SK-N-SH (cell line): ENCODE measurements around the gene PIKFYVE. TPM values are rescaled to one million over a fixed set of nuclear protein-coding genes. Genes with fewer than 3 reads are reported as not detected.

ENCODE experiments used
- CTCF ChIA-PET: fragments of 300-600, 350-600 bp; formaldehyde crosslinking; extraction: SDS; loops from one replicate; lab custom pipeline; 2021; lab: Yijun Ruan, JAX
- POLR2A ChIA-PET: fragments of 350-600 bp; sonication (Branson Sonifier 250); formaldehyde crosslinking; extraction: SDS; loops from one replicate; lab custom pipeline; 2020; ENCODE audit warnings: antibody characterized with exemption, inconsistent platforms; lab: Yijun Ruan, JAX
- DNase-seq: peaks from one replicate; pipeline ENCODE4 v3.0.0; 2012
- H2AFZ ChIP-seq: fragments of 200-600 bp; sonication (generic); 2 replicates; pipeline ENCODE4 v1.8.1; 2016; ENCODE audit warnings: antibody characterized with exemption, mild to moderate bottlenecking, low read depth
- H3F3A ChIP-seq: fragments of 200-600 bp; sonication (generic); replicated peaks from 2 replicates; pipeline ENCODE3; 2016; ENCODE audit warnings: antibody characterized with exemption, mild to moderate bottlenecking; ENCODE audit not compliant: insufficient read depth
- H3K27ac ChIP-seq, 2 experiments: fragments of 200-500 bp in 1 of 2; fragments of 200-600 bp in 1 of 2; sonication (Bioruptor generic) in 1 of 2; sonication (generic), shearing (Covaris generic) in 1 of 2; 2 replicates each; pipeline versions ENCODE4 v1.5.1 to v1.6.1; 2014 to 2016; ENCODE audit warnings: low read depth in 2 of 2, inconsistent platforms in 1 of 2, low read length in 1 of 2, mild to moderate bottlenecking in 1 of 2, mixed read lengths in 1 of 2
- H3K27me3 ChIP-seq: fragments of 200-600 bp; sonication (generic), shearing (Covaris generic); 2 replicates; pipeline ENCODE4 v1.6.1; 2016; ENCODE audit warnings: mixed run types; ENCODE audit not compliant: insufficient read depth
- H3K36me3 ChIP-seq, 2 experiments: fragments of 200-500 bp in 1 of 2; fragments of 200-600 bp in 1 of 2; sonication (Bioruptor generic) in 1 of 2; sonication (generic) in 1 of 2; replicated peaks in 1 of 2; 2 replicates each; pipeline versions ENCODE3 to v1.5.1; 2014 to 2016; ENCODE audit warnings: low read length in 1 of 2, mild to moderate bottlenecking in 1 of 2; ENCODE audit not compliant: insufficient read depth in 2 of 2, control insufficient read depth in 1 of 2
- H3K4me1 ChIP-seq, 2 experiments: fragments of 200-500 bp in 1 of 2; fragments of 200-600 bp in 1 of 2; sonication (Bioruptor generic) in 1 of 2; sonication (generic), shearing (Covaris generic) in 1 of 2; 2 replicates each; pipeline versions ENCODE4 v1.5.1 to v1.6.1; 2014 to 2016; ENCODE audit warnings: low read depth in 1 of 2, low read length in 1 of 2, mixed run types in 1 of 2; ENCODE audit not compliant: insufficient read depth in 2 of 2, control insufficient read depth in 1 of 2
- H3K4me2 ChIP-seq: fragments of 200-600 bp; sonication (generic), shearing (Covaris generic); 2 replicates; pipeline ENCODE4 v1.6.1; 2017; ENCODE audit warnings: mixed run types
- H3K4me3 ChIP-seq, 2 experiments: fragments of 200-500 bp in 1 of 2; fragments of 200-600 bp in 1 of 2; sonication (Bioruptor generic) in 1 of 2; sonication (generic), shearing (Covaris generic) in 1 of 2; 2 replicates each; pipeline versions ENCODE4 v1.5.1 to v1.8.1; 2014 to 2016; ENCODE audit warnings: low read depth in 2 of 2, inconsistent platforms in 1 of 2, low read length in 1 of 2, mild to moderate bottlenecking in 1 of 2, mixed read lengths in 1 of 2, moderate library complexity in 1 of 2
- H3K79me2 ChIP-seq: fragments of 200-600 bp; sonication (generic); 2 replicates; pipeline ENCODE4 v1.8.1; 2017; ENCODE audit warnings: mild to moderate bottlenecking; ENCODE audit not compliant: insufficient read depth
- H3K9ac ChIP-seq: fragments of 200-600 bp; sonication (generic); 2 replicates; pipeline ENCODE4 v1.6.1; 2017; ENCODE audit warnings: mixed run types
- H3K9me2 ChIP-seq: fragments of 200-600 bp; sonication (generic); 2 replicates; pipeline ENCODE4 v1.6.1; 2017; ENCODE audit warnings: mixed run types
- H3K9me3 ChIP-seq: fragments of 200-600 bp; sonication (generic); 2 replicates; pipeline ENCODE4 v1.6.1; 2017; ENCODE audit warnings: mixed run types, mild to moderate bottlenecking, moderate library complexity
- H4K20me1 ChIP-seq: fragments of 200-600 bp; sonication (generic); 2 replicates; pipeline ENCODE4 v1.6.1; 2017; ENCODE audit warnings: mild to moderate bottlenecking, mixed run types; ENCODE audit not compliant: insufficient read depth
- EZH2phosphoT487 ChIP-seq: fragments of 200-600 bp; sonication (generic); IDR thresholded peaks from 2 replicates; pipeline ENCODE4 v1.6.1; 2017; ENCODE audit warnings: low read depth, mixed run types, mild to moderate bottlenecking, antibody characterized with exemption, moderate library complexity, borderline replicate concordance
- FOSL2 ChIP-seq: IDR thresholded peaks from 2 replicates; pipeline ENCODE4 v1.4.0; 2012; ENCODE audit warnings: low read depth, mild to moderate bottlenecking, moderate library complexity, borderline replicate concordance
- FOXJ3 ChIP-seq: sonication (generic); formaldehyde crosslinking; IDR thresholded peaks from 2 replicates; pipeline ENCODE4 v1.5.1; 2020; ENCODE audit warnings: mild to moderate bottlenecking, missing genetic modification reagents
- FOXM1 ChIP-seq: IDR thresholded peaks from 2 replicates; pipeline ENCODE4 v1.4.0; 2012; ENCODE audit warnings: low read depth, mild to moderate bottlenecking
- GABPA ChIP-seq: IDR thresholded peaks from 2 replicates; pipeline ENCODE4 v1.4.0; 2012; ENCODE audit warnings: low read depth, mild to moderate bottlenecking
- GATA2 ChIP-seq: sonication (generic); formaldehyde crosslinking; IDR thresholded peaks from 2 replicates; pipeline ENCODE4 v1.5.0; 2020; ENCODE audit warnings: mild to moderate bottlenecking, missing genetic modification reagents
- MXI1 ChIP-seq: IDR thresholded peaks from 2 replicates; pipeline ENCODE4 v1.6.1; 2012; ENCODE audit warnings: mild to moderate bottlenecking, low read depth, low read length, improper control_type of control experiment
- RXRA ChIP-seq: IDR thresholded peaks from 2 replicates; pipeline ENCODE4 v1.4.0; 2012; ENCODE audit warnings: low read depth, mild to moderate bottlenecking, borderline replicate concordance
- TEAD4 ChIP-seq: IDR thresholded peaks from 2 replicates; pipeline ENCODE4 v1.4.0; 2012; ENCODE audit warnings: mild to moderate bottlenecking, borderline replicate concordance; ENCODE audit not compliant: insufficient read depth
- WGBS: methylation state at CpG from one replicate; pipeline ENCODE4 v1.1.6; 2017; ENCODE audit warnings: low lambda C conversion rate; 5-methylcytosine and 5-hydroxymethylcytosine counted together
- polyA plus RNA-seq, 3 experiments: library from polyadenylated mRNA; depleted of rRNA; stranded (reverse); fragments of >200 nt; gene quantifications; 2 replicates each; pipeline ENCODE4 v1.2.3, GENCODE V29; 2012
- TF ChIP-seq, protein P1 (sequence below): fragments of 150-350 bp; IDR thresholded peaks from 2 replicates; pipeline ENCODE4 v1.6.1; 2016; ENCODE audit warnings: mild to moderate bottlenecking, low read depth, low read length
- TF ChIP-seq, protein P2 (sequence below): fragments of 200-600 bp; sonication (generic); IDR thresholded peaks from 2 replicates; pipeline ENCODE4 v1.6.1; 2017; ENCODE audit warnings: antibody characterized with exemption, mild to moderate bottlenecking, moderate library complexity
- TF ChIP-seq, protein P3 (sequence below): IDR thresholded peaks from 2 replicates; pipeline ENCODE4; 2012

The PIKFYVE gene
- polyA plus RNA-seq, 1 of the 3 experiments (the other 2 are of a cell fraction): 7.0 TPM

- TF ChIP-seq, protein P1, sequence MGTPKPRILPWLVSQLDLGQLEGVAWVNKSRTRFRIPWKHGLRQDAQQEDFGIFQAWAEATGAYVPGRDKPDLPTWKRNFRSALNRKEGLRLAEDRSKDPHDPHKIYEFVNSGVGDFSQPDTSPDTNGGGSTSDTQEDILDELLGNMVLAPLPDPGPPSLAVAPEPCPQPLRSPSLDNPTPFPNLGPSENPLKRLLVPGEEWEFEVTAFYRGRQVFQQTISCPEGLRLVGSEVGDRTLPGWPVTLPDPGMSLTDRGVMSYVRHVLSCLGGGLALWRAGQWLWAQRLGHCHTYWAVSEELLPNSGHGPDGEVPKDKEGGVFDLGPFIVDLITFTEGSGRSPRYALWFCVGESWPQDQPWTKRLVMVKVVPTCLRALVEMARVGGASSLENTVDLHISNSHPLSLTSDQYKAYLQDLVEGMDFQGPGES: no peak
- no peak for TF ChIP-seq EZH2phosphoT487
- TF ChIP-seq GATA2: no peak
- TF ChIP-seq, protein P2, sequence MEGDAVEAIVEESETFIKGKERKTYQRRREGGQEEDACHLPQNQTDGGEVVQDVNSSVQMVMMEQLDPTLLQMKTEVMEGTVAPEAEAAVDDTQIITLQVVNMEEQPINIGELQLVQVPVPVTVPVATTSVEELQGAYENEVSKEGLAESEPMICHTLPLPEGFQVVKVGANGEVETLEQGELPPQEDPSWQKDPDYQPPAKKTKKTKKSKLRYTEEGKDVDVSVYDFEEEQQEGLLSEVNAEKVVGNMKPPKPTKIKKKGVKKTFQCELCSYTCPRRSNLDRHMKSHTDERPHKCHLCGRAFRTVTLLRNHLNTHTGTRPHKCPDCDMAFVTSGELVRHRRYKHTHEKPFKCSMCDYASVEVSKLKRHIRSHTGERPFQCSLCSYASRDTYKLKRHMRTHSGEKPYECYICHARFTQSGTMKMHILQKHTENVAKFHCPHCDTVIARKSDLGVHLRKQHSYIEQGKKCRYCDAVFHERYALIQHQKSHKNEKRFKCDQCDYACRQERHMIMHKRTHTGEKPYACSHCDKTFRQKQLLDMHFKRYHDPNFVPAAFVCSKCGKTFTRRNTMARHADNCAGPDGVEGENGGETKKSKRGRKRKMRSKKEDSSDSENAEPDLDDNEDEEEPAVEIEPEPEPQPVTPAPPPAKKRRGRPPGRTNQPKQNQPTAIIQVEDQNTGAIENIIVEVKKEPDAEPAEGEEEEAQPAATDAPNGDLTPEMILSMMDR: peak; percentile 69
- TF ChIP-seq, protein P3, sequence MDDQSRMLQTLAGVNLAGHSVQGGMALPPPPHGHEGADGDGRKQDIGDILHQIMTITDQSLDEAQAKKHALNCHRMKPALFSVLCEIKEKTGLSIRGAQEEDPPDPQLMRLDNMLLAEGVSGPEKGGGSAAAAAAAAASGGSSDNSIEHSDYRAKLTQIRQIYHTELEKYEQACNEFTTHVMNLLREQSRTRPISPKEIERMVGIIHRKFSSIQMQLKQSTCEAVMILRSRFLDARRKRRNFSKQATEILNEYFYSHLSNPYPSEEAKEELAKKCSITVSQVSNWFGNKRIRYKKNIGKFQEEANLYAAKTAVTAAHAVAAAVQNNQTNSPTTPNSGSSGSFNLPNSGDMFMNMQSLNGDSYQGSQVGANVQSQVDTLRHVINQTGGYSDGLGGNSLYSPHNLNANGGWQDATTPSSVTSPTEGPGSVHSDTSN: no peak
- no peak for TF ChIP-seq GABPA
- no peak; the same call in 1 of the 2 replicates for TF ChIP-seq MXI1
- TF ChIP-seq, all 33 proteins: peak for 8
Observed at GRCh38 chr2:208254871-208255556, 11.0 kb upstream of the PIKFYVE start, which contains the start of gene IDH1 (continued).

- peak overlapping the region; percentile 75 for H3K9ac ChIP-seq
- H3K9me2 ChIP-seq: no peaks in the 10 kb centered on the region
- H3K4me3 ChIP-seq: peak overlapping the region; percentile 52 to 95
- H3K4me1 ChIP-seq: peaks cover 0 to 8% of the 10 kb centered on the region in 2 experiments; a peak in 3 of 4 replicates
- CTCF ChIA-PET: interaction anchor here (0.7 to 6.5 kb wide), 19 partner anchors 10 to 566 kb away, joined by 3 to 87 read pairs (median 7); partner anchors contain the start of genes CRYGC and PIKFYVE
- H3F3A ChIP-seq: peaks cover 7% of the 10 kb centered on the region
- H4K20me1 ChIP-seq: no peaks in the 10 kb centered on the region
- peaks cover 10% of the 10 kb centered on the region; the same call in 1 of the 2 replicates for H3K79me2 ChIP-seq
- no peak for DNase-seq
- TF ChIP-seq FOXJ3 (no peak), FOSL2 (no peak), FOXM1 (no peak), RXRA (no peak), TEAD4 (no peak)
- H3K27ac ChIP-seq: peak overlapping the region; percentile 74 to 87
- 54% methylated on average over 12 of the region's 13 CpGs for WGBS
- no peaks in the 10 kb centered on the region for H3K9me3 ChIP-seq
- H2AFZ ChIP-seq: peak overlapping the region; percentile 90
- POLR2A ChIA-PET: interaction anchor here (2.0 to 3.6 kb wide), 2 partner anchors 10 to 154 kb away, joined by 8 to 28 read pairs; partner anchors contain the start of gene PIKFYVE
- H3K36me3 ChIP-seq: peaks cover 22 to 23% of the 10 kb centered on the region in 2 experiments
- no peaks in the 10 kb centered on the region for H3K27me3 ChIP-seq
- H3K4me2 ChIP-seq: peak overlapping the region; percentile 86
Observed at GRCh38 chr2:208255557-208256106, 10.4 kb upstream of the PIKFYVE start.
